GM18519 (cell line): ENCODE results near the gene TREML4.
A peak's percentile ranks its signal among the peaks of the same experiment; 100 is the strongest.
"Not testable (repeated sequence)": the region's sequence is repeated elsewhere in the genome, so short reads cannot be mapped to it uniquely, and the experiment has no call there.

Experiments
- ATAC-seq: cut with Tn5 transposase; IDR thresholded peaks from one replicate; pipeline ENCODE4 v1.9.1; 2021; ENCODE audit warnings: mild to moderate bottlenecking, moderate library complexity; ENCODE audit not compliant: unreplicated experiment, low FRiP score

TREML4 gene, protein sequence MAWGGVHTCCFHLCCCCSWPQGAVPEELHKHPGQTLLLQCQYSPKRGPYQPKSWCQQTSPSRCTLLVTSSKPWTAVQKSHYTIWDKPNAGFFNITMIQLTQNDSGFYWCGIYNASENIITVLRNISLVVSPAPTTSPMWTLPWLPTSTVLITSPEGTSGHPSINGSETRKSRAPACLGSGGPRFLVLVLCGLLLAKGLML

DNA sequence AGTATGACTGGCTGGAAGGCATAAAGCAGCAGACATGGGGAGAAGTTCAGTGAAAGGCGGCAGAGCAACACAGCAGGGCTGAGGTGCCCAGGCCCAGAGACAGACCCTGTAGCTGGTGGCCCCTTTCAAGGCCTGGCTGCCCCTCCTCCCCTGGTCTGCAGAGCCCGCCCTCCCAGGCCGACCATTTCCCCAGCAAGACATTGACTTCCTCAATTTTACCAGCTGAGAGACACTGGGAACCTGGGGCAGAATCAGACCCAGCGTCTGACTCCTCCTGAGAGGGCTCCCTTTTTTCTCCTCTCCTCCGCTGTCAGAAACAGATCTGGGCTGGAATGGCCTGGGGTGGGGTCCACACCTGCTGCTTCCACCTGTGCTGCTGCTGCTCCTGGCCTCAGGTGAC lies at the start of gene TREML4:
Gene TREML4, plus strand, starts transcription at position 254 of the 400 bp plus-strand sequence. Its CDS starts 79 bp downstream, at position 333.
- ATAC-seq: no peak

DNA sequence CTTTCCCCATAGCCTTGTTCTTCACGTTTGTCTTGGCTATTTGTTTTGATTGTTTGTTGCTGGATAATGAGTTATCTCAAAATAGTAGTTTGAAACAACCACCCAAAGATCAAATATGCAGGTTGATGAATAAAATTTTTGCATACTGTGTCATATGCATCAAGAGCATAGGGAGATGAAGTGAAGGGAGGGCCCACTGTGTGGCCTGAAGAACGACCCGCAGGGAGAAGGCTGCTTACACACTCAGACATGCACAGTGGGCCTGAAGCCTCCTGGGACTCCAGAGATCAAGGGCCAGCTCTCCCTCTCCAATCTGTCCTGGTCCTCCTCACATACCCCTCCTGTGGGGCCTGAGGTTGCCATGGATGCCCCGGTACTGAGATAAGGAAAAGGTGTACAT lies 49.0 kb upstream of the TREML4 start:
- no peak for ATAC-seq

DNA sequence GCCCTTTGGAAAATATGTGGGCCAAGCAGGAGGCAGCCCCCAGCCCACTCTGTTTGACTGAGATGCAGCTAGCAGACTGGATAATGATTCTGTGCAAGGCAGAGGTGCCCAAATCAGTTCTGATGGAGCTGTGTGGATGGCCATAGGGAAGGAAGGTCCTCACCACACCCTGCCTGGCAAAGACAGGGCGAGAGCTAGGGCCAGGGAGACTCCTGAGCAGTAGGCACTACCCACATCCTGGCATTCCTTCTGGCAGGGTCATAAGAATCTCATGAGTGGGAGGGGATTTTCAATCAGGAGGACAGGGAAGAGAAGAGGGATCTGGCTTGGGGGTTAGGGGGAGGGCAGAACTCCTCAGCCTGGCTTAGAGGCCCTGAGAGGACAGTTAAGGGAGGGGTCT lies 46.6 kb upstream of the TREML4 start:
- ATAC-seq: no peak

DNA sequence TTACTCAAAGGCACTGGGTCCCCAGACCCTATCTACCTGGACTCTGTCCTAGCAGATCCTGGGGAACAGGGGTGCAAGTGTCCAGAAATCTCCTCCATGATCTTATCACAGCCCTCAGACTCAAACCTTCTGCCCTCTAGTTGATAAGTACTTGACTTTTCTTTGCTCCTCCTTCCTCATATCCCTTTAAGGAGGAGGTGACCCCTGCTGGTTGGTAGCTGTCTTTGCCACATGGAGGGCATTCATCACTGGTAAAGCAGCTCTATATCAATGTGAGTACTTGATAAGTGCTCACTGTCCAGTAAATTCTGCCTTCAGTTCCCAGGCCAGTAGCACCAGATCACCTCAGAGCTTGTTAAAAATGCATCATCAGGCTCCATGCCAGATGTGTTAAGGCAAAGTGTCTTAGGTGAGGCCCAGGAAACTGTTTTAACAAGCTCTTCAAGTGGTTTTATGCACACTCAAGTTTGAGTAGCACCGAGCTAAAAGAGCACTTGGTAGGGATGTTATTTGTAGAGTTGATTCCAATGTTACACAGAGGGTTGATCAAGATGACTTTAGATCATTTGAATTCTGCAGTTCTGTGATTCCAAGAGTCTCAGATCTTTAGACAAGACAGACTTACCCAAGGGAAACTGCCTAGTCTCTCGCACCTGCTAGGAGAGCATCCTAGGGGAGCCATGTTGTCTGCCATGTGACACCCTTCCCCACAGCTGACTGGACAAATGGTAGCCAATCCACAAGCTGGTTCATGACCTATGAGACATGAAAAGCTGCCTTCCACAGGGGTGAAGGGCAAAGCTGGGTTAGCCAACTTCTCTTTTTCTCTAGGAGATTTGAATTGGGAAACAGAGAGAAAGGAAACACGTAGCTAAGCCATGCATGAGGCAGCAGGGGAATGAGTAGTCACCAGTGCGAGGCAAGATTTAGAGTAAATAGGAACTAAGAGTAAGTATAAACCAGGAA lies 45.8 kb upstream of the TREML4 start:
- no peak for ATAC-seq

DNA sequence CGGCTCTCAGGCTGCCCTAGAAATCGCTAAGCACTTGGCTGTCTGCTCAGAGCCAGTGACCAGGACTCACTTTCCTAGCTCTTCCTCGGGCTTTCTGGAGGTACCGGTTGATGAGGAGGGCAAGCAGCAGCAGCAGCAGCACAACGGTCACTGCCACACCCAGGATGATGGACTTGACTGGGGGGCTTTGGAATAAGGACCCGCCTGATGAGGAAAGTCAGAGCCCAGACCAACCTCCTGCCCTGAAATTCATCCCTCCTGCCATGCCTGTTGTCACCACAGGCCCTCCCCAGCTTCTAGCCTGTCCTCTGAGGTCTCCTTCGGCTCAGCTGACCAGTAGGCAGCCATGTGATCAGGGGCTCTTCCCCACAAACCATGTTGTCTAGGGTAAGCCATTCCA lies 43.4 kb upstream of the TREML4 start:
- ATAC-seq: no peak

DNA sequence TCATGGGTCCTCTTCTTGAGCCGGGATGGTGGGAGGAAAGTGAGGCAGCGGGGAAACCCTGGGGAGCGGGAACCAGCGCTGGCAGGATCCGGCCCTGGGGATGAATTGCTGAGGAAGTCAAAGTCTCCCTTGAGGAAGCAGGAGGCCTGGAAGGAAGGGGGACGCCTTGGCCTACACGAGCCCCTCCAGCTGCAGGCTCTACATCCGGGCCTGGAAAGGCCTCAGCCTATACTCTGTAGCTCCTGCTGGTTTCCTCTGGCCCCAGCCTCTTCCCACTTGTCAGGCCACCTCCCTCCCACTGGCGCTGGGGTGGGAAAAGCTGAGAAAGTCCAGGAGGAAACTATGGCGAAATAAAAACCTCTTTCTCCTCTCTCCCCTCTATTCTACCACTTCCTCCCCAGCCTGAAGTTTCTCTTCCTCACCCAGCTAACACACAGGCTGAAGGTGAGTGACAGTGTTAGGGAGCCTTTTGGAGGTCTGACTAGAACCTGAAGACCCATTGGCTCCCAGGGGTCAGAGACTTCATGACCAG lies 42.1 kb upstream of the TREML4 start:
- no peak for ATAC-seq

DNA sequence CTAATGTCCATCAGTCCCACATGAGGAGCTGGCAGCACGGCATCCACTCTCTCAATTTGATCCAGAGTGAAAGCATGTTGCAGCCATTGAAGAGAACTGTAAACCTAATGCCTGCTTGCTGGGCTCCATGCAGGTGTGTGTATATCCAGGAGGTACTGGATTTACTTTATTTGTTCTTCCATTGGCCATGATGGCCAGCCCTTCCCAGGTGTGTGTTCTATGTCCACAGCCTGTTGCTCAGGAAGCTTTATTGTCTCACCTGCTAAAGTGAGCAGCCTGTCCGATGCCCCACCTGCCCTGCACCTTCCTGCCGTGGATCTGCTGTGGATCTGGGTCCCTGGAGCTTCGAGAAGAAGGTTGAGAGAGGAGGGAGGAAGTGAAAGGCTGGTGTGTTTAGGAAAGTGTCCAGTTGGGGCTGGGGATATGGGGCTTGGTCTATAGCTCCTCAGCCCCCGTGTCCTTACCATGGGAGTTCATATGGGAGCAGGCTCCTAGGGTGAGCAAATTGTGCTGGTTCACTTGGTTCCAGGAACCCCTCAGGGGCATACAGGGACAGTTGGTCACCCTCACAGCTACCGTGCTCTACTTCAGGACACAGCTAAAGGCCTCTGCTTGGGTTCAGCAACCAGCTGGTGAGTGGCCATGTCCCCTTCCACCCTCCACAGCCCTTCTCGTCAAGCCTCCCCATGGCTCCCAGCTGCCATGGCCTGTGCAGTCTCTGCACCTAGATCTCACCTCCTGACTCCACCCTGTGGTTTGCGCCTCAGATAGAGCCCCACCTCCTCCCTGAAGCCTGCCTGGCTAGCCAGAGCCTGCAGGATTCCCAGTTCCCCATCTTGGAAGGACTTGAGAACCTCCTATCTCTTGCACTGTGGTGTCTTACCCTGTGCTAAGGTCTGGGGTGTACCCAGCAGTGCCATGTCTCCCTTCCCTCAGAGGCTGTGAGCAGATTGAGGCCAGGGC lies 39.9 kb upstream of the TREML4 start:
- no peak for ATAC-seq

DNA sequence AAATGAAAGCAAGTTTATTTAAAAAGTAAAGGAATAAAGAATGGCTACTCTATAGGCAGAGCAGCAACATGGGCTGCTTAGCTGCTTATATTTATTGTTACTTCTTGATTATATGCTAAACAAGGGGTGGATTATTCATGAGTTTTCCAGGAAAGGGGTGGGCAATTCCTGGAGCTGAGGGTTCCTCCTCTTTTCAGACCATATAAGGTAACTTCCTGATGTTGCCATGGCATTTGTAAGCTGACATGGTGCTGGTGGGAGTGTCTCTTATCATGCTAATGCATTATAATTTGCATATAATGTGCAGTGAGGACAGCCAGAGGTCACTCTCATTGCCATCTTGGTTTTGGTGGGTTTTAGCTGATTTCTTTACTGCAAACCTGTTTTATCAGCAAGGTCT lies 39.1 kb upstream of the TREML4 start:
- not testable (repeated sequence) for ATAC-seq

DNA sequence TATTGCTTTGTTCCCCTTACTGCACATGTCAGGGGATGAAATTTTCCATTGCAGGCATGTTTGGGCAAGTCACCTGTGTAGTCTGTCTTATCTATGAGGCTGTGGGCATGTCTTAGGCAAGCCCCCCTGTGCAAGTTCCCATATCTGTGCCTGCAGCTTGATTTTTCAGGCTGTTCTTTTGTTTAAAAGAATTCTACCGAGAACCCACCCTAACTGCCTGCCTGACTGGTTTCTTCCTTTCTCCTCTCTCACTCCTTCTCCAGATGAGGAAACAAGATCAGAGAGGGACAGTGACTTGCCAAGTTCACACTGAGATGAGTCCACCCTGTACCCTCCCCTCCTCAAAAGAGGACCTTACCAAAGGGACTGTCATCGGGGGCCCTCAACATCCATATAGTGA lies 38.2 kb upstream of the TREML4 start:
- ATAC-seq: no peak

DNA sequence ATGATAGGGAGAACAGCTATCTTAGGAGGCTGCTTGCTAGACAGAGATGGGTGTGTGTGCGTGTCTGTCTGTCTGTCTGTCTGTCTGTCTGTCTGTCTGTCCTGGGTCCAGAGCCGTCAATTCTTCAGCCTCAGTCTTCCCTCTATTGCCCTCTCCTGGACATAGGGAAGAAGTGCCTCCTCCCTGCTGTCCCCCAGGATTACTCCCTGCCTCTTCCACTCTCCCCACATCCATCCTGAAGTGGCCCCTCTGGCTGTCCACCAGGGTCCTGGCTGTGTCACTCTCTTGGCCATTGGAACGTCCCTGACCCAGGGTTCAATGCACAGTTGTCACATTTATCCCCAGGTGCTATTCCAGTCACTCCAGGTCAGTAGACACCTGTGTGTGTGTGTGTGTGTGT lies 37.4 kb upstream of the TREML4 start:
- ATAC-seq: no peak

DNA sequence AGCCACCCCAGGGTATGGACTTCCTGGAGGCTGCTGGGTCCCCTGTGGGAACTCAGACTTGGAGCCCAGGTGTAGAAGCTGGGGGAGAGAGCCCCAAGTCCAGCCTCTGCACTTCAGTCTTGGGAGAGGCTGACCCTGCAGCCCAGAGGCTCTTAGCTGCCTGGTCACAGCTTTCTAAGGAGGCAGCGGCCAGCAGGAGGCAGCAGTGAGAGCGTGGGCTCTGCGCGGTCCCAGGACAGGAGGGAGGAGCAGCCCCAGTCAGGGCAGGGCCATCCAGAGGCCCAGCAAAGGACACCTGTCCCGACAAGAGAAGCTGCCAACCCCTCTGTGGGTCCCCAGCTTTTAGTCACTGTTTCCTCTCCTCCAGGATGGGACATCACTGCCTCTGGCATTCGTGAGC lies 36.6 kb upstream of the TREML4 start:
- ATAC-seq: no peak

DNA sequence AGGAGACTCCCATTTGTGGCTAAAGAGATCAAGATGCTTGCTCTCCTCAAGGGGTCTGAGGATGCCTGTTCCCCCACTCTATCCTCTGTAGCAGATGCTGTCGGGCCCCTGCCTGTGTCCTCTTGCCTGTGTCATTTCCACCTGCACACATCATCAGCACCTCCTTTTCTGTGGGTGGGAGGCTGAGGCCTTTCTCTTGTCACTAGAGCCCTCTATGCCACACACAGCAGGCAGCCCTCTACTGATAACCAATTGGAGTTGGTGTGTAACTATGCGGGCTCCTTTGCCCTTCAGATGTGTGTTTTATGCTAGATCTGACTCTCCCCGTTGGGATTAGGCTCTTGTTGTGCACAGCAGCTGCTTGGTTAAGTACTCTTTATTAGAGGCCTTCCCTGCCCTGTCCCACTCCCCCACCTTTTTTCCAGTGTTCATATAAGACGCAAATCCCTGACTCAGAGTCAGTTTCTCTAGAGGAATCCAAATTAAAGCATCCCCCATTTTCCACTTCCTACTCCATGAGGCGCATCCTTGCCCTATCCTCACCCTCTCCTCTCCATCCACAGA lies 34.9 kb upstream of the TREML4 start:
- ATAC-seq: no peak

DNA sequence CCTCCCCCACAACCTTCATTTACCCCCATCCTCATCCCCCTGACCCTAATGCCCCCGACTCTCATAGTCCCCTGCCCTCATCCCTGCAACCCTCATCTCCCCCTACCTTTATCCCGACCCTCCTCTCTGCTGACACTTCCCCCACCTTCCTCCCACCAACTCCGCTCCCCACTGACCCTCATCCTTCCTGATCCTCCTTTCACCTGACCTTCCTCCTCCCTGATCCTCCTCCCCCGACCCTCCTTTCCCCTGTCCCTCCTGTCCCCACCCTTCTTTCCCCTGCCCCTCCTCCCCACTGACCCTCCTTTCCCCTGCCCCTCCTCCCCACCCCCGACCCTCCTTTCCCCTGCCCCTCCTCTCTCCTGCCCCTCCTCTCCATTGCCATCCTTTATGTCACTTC lies 34.3 kb upstream of the TREML4 start:
- ATAC-seq: no peak

DNA sequence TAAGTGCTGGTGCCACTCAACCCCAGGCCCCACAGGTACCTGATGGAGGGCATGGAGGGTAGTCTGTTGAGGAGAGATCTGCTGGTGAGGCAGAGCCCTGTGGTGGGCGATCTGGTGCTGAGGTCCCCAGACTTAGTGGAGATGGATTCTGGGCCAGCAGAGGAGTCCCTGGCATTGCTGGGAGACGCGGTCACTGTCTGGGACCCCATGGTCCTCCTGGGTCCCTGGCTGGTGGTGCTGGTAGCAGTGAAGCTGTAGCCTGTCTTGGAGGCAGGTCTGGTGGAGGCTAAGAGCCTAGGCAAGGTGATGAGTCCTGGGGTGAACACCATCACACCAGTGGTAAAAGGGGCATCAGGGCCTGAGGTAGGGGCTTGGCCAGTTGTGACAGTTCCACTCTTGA lies 33.8 kb upstream of the TREML4 start:
- ATAC-seq: no peak

DNA sequence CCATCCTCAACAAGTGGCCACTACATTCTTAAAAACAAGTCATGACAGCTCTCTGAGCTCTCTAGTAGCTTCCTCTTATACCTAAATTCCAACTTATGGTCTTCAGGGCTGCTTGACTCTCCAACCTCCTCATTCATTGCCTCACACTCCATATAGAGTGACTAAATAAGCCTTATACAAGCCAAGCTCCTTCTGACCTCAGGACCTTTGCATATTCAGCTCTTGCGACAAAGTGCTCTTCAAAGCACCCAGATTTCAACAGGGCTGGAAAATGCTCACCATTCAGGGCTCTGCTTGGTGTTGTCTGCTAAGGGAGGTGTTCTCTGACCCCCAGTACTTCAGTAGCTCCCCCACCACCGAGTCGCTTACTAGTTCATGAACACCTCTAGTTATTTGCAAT lies 30.9 kb upstream of the TREML4 start:
- no peak for ATAC-seq

DNA sequence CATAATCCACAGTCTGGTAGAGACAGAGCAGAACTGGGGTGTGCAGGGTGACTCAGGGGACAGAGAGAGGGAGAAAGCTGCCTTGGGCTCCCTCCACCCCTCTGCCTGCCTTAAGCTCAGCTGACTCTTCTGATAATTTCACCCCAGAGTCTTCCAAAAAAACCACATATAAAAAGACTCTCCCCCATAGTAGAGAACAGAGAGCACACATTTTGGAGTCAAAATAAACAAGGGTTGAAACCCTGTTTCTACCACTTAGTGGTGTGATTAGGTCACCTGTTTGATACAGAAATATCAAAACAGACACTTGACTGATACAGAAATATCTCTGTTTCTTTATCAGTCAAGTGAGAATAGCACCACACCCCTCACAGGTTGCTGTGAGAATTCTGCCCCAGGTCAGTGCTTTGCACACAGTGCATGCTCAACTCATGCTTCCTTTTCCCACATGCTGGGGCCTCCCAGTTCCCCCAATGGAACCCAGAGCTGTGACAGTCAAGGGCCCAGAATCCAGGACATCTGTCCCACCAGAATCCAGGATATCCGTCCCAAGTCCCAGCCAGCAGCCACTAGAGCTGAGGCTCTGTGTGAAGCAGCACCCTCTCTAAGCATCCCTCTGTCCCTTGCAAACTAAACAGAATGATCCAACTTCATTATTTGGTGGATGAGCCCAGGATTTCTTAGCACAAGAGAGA lies 28.4 kb upstream of the TREML4 start:
- ATAC-seq: peak; percentile 40

DNA sequence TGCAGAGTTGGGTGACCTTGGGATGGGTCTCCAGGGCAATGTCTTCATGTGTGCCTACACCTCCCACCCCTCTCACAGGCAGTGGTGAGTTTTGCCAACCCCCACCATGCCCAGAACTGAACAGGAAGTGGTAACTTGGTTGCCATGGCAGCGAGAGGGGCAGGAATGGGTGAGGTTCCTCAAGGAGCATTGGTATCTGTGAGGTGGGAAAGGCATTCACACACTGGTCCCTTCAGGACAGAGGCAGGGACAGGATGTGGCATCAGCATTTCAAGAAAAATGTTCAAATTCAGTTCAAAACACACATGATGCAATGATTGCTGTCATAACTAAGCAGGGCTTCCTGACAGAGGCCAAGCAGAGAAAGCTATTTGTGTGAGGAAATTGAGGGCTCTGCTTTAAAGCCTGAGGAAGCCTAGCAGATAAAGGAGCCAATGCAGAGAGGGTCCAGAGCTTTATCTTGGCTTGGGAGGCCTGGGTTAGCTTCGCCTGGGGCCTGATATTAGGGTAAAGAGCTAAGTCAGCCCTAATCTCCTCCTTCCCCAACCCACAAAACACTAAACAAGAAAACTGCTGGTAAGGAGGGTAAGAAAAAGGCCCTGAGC lies 27.8 kb upstream of the TREML4 start:
- ATAC-seq: no peak

DNA sequence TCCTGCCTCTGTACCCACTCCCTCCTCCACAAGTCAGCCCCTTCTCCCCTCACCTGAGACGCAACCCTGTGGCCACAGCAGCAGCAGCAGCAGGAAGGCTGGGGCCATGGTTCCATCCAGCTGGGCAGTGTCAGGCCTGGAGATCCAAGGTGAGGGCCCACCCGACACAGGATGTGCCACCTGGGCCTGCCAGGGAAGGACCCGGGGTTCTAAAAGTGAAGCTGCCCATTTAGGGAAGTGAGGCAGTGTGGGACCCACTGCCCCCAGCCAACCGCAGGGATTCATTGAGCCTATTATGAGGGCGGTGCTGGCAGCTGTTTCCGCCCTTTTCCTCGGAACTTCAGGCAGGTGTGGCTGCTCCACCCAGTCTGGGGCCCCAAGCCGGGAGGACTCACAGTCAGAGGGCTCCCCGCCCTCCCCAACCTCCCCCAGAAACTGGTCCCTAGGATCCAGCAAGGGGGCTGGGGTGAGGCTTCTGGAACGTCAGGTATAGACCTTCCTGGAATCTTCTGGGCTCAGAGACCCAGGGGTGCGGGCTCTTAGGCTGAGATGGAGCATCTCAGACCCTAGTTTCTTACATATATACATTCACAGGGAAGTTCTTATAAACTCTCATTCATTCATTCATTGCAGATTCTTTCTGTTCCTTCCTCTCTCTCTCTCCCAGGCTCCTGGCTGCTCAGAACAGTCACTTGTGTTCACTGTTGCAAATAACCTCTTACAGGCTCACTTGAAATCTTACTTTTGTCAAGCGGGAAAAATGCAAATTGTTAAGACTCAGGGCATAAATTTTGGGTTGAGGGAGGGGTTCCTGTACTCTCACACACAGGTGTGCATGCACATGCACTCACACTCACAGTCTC lies 27.0 kb upstream of the TREML4 start, which contains the start of gene TREML2:
Gene TREML2, minus strand, starts transcription at position 249 of the 863 bp plus-strand sequence. Its CDS starts 141 bp downstream, at position 108.
- no peak for ATAC-seq
